Urinary bladder (tissue), 4 donors: ENCODE data around the gene GDF10. TPM values are rescaled to one million over a fixed set of nuclear protein-coding genes. Genes with fewer than 3 reads are reported as not detected.

Experiments used
- DNase-seq: peaks from one replicate; pipeline ENCODE4 v3.0.0-alpha.2; 2015; ENCODE audit errors: extremely low spot score
- H3K27ac ChIP-seq: one replicate; pipeline ENCODE4 v1.5.1; 2013; ENCODE audit warnings: low read depth, mild to moderate bottlenecking, moderate library complexity
- H3K36me3 ChIP-seq: one replicate; pipeline ENCODE4 v1.6.1; 2013; ENCODE audit warnings: mild to moderate bottlenecking, moderate library complexity; ENCODE audit not compliant: insufficient read depth
- H3K4me1 ChIP-seq: one replicate; pipeline ENCODE4 v1.6.1; 2013; ENCODE audit warnings: mild to moderate bottlenecking, moderate library complexity; ENCODE audit not compliant: insufficient read depth
- H3K4me3 ChIP-seq: one replicate; pipeline ENCODE4 v1.5.1; 2013; ENCODE audit warnings: low read depth, low read length
- WGBS: extraction: QIAGEN DNeasy Blood & Tissue Kit; methylation state at CpG from one replicate; pipeline ENCODE4 v1.1.7; 2013; 5-methylcytosine and 5-hydroxymethylcytosine counted together
- polyA plus RNA-seq: library from polyadenylated mRNA; stranded (reverse); fragments of 200-250 nt; gene quantifications from one replicate; pipeline ENCODE4 v1.2.3, GENCODE V29; 2013
- total RNA-seq: library from RNA; depleted of rRNA; stranded (reverse); fragments of >200 nt; gene quantifications from one replicate; pipeline ENCODE4 v1.2.3, GENCODE V29; 2014
- donor health status: healthy with polysubstance abuse.
- donor health status: healthy.

The GDF10 gene
- total and polyA plus RNA-seq, 2 donors = 1.8 to 7.8 TPM

DNA sequence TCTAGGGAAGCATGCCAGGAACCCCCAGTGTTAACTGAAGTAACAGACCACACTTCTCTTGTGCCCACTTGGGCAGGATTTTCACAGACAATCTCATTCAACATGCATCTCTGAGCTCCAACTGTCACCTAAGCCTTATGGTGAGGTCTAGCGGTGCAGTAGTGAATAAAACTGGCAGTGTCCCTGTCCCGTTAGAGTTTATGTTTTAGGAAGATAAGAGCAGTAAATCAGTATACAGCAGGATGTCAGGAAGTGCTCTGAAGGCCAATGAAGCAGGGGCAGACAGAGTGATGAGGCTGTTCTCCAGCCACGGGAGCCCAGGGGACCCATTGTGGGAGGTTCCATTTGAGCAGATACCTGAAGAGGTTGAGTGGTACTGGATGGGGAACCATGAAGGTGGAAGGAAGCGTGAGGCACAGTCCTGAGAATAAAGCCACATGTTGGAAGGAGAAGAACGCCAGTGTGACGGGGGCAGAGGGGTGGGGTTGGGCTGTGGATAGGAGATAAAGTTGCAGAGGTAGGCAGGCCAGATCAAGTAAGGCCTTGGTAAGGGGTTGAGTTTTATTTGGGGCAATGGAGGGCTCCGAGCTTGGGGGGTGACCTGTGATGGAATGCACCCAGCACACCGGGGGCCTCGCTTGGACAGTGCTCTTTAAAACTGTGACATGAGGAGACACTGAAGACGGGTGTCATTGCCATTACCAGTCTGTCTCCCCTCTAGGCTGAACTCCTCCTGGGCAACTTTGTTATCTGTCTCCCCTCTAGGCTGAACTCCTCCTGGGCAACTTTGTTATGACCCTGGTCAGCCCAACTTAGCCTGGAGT, 6.6 kb downstream of the GDF10 start:
- no peak for DNase-seq
- Histone ChIP-seq H3K27ac (no peak overlapping the region), H3K4me1 (no peaks in the 10 kb centered on the region), H3K4me3 (no peak overlapping the region), H3K36me3 (no peaks in the 10 kb centered on the region)
- WGBS = 73% methylated on average over 10 of the region's 10 CpGs

DNA sequence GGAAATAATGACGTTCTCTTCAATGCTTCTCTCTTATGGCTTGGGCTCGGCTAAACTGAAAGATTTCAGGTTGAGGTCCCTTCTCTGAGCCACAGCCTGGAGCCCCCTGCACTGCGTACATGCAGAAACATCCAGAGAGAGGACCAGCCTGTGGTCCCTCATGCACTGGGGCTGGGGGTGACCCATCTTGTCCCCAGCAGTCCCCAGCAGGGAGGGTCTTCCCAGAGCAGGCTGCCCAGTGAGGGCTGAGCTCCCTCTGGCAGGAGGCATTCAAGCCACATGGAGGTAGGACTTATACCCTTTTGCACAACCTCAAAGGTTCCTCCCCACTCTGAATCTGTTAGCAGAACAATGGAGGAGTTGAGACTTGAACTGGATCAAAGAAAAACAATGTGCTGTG, 7.4 kb downstream of the GDF10 start:
- Histone ChIP-seq H3K27ac (no peak overlapping the region), H3K4me1 (no peaks in the 10 kb centered on the region), H3K36me3 (no peaks in the 10 kb centered on the region), H3K4me3 (no peak overlapping the region)
- no peak for DNase-seq
- WGBS = 86% methylated on average over 3 of the region's 3 CpGs

DNA sequence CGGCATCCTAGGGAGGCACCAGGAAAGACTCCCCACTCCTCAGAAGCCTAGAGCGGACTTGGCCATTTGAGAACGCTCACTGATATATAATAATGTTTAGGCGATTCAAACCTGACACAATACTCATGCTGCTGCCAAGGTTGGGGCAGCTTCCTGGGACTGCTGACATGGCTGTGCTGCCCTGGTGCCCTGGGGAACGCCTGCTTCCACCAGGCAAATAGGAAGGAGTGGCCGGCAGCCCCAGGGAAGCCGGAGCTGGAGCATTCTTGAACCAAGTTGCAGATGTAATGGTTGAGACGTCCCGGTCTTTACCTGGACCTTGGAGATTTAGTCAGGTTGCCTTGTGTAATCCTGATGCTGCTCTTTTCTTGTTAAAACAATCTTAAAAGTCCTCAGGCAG, 8.8 kb downstream of the GDF10 start:
- no peaks in the 10 kb centered on the region for H3K36me3 ChIP-seq
- H3K27ac ChIP-seq = no peak overlapping the region
- no peaks in the 10 kb centered on the region for H3K4me1 ChIP-seq
- H3K4me3 ChIP-seq = no peak overlapping the region
- no peak for DNase-seq
- WGBS = 76% methylated on average over 9 of the region's 9 CpGs

DNA sequence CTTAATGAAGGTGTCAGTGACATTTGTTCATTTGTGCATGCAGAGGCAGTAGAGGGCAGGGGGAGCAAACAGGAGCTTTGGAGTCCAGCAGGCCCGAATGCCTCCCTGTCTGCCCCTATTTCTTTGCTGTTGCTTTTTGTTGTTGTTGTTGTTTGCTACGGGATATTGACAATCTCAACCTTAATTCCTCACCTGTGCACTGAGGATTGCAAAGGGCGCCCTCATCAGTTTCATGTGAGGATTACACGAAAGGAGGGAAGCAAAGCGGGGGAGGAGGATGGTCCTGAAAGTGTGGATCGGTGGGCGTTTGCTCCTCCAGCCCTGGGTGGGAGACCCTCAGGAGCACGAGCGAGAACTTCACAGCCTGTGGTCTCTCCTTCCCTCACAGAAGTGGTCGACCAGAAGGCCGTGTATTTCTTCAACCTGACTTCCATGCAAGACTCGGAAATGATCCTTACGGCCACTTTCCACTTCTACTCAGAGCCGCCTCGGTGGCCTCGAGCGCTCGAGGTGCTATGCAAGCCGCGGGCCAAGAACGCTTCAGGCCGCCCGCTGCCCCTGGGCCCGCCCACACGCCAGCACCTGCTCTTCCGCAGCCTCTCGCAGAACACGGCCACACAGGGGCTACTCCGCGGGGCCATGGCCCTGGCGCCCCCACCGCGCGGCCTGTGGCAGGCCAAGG, 9.6 kb downstream of the GDF10 start:
- 90% methylated on average over 34 of the region's 34 CpGs for WGBS
- H3K36me3 ChIP-seq = no peaks in the 10 kb centered on the region
- H3K4me1 ChIP-seq = no peaks in the 10 kb centered on the region
- no peak for DNase-seq
- H3K4me3 ChIP-seq = no peak overlapping the region
- H3K27ac ChIP-seq = no peak overlapping the region

DNA sequence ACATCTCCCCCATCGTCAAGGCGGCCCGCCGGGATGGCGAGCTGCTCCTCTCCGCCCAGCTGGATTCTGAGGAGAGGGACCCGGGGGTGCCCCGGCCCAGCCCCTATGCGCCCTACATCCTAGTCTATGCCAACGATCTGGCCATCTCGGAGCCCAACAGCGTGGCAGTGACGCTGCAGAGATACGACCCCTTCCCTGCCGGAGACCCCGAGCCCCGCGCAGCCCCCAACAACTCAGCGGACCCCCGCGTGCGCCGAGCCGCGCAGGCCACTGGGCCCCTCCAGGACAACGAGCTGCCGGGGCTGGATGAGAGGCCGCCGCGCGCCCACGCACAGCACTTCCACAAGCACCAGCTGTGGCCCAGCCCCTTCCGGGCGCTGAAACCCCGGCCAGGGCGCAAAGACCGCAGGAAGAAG, 10.1 kb downstream of the GDF10 start:
- 98% methylated on average over 37 of the region's 37 CpGs for WGBS

DNA sequence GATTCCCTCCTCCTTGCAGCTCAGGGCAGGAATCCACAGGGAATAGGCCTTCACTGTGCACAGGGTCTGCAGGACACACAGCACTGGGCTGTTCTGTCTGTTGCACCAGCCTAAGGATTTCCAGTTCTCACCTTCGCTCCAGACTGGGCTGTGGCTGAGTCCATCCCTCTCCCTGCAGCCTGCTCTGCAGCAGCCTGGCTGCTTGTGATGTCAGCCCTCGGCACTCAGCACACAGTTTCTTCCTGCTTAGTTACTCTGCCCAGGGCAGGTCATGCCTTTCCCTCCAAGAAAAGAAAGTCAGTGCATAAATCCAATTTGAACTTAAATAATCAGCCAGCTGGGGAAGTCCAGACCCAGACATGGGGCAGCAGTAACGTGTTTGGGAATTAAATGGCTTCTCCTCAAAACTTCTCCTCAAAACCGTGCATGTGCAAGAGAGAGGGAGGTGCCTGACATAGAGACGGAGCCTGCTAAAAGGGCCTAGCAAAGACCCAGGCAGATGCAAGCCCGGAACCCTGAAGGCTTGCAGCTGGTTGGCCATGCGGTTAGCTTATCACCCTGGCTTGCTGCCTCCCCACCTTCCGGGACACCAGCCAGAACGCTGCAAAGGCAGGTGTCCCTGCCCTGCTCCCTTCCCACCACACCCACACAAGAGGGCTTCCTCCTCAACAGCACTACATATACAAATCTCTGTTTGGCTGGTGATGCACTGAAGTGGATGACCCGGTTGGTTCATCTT, 11.4 kb downstream of the GDF10 start:
- Histone ChIP-seq H3K27ac (no peak overlapping the region), H3K36me3 (no peaks in the 10 kb centered on the region), H3K4me3 (no peak overlapping the region), H3K4me1 (no peaks in the 10 kb centered on the region)
- WGBS = 44% methylated on average over 10 of the region's 10 CpGs
- no peak for DNase-seq

More for the DNA sequence above, 10.1 kb downstream of the GDF10 start:
- no peak overlapping the region for H3K27ac ChIP-seq
- no peak for DNase-seq
- H3K4me1 ChIP-seq = no peaks in the 10 kb centered on the region
- H3K4me3 ChIP-seq = no peak overlapping the region
- H3K36me3 ChIP-seq = no peaks in the 10 kb centered on the region

DNA sequence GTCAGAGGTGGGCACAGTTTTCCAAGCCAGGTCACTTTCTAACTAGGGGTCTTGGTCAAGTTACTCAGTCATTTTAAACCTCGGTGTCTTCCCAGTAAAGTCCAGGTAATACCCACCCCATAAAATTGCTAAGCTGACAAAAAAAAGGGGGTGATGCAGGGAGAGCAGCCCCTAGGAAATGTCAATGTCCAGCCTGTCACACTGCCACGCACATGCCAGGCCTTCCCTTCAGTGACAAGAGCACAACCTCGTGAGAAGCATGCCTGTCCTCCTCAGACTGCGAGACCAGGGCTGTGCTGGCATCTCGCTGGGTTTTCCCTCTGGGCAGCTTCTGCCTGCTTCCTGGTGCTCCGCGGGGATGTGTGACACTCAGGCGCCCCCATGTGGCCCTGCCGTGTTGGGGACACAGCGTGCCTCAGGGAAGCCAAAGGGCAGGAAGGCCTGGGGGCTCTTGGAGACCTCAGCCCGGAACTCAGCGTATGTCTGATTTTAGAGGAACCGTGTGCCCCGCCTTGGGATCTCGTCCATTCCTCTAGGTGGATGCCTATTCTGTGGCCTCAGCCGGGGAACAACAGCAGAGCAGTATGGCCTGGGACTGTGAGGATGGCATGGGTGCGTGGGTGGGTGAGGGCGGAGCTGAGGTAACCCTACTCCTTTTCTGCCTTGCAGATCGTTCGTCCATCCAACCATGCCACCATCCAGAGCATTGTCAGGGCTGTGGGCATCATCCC, 12.1 kb downstream of the GDF10 start:
- DNase-seq = no peak
- no peak overlapping the region for H3K27ac ChIP-seq
- 31% methylated on average over 20 of the region's 20 CpGs for WGBS

DNA sequence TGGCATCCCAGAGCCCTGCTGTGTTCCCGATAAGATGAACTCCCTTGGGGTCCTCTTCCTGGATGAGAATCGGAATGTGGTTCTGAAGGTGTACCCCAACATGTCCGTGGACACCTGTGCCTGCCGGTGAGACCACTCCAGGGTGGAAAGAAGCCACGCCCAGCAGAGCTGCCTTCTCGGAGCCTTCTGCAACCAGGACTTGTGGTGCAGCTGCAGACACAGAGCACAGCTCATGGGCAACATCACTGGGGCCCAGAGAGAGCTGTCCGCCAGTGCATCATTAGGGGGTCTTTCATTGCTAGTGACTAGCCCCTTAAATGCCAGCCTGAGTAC, 12.6 kb downstream of the GDF10 start:
- 86% methylated on average over 7 of the region's 7 CpGs for WGBS
- Histone ChIP-seq H3K27ac (no peak overlapping the region), H3K4me3 (no peak overlapping the region), H3K4me1 (no peaks in the 10 kb centered on the region), H3K36me3 (no peaks in the 10 kb centered on the region)
- DNase-seq = no peak

More for the DNA sequence above, 12.1 kb downstream of the GDF10 start:
- H3K36me3 ChIP-seq = no peaks in the 10 kb centered on the region
- no peaks in the 10 kb centered on the region for H3K4me1 ChIP-seq
- no peak overlapping the region for H3K4me3 ChIP-seq

DNA sequence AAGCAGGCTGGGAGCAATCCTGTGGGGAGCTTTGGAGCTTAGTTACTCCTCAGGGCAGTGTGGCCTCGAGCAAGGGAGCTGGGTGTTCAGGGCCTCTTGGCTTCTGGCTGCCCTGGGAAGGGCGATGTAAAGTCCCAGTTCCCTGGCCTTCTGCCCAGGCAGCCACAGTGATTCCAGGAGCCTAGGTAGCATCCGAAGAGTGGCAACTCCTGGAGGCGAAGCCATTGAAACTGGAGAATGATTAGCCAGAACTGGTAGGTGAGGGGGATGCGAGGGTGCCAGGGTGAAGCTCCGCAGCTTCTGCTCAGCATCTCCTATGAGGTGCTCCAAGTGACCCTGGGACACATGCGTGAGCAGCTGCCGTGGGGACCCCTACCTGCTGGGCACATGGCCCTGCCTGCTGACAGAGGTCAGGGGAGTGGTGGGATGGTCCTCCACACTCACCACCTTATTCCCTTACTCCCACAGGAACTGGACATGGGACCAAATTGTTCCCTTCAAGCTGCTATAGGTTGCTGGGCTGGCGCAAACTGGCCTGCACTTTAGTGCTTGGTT, 14.5 kb downstream of the GDF10 start:
- DNase-seq = no peak
- WGBS = 94% methylated on average over 9 of the region's 9 CpGs

DNA sequence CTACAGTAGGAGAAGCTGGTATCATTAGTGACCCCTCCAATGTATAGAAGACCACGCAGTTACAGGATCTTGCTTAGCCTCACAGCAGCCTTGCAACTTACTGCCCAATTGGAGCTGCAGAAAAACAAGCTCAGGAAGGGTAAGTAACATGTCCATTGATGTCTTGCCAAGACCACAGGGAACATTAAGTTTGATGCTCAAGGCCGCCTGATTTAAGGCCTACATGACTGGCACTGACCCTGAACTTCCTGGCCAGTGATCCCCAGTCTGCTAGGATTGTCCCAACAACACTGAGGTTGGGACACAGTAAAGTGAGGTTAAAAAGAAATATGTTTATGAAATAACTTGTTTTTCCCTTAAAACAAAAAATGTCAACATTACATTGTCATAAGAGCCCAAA, 15.4 kb downstream of the GDF10 start:
- Histone ChIP-seq H3K36me3 (no peaks in the 10 kb centered on the region), H3K27ac (no peak overlapping the region), H3K4me1 (no peaks in the 10 kb centered on the region), H3K4me3 (no peak overlapping the region)
- DNase-seq = no peak
- 96% methylated on average over 2 of the region's 2 CpGs for WGBS

More for the DNA sequence above, 14.5 kb downstream of the GDF10 start:
- Histone ChIP-seq H3K36me3 (no peaks in the 10 kb centered on the region), H3K27ac (no peak overlapping the region), H3K4me1 (no peaks in the 10 kb centered on the region), H3K4me3 (no peak overlapping the region)

DNA sequence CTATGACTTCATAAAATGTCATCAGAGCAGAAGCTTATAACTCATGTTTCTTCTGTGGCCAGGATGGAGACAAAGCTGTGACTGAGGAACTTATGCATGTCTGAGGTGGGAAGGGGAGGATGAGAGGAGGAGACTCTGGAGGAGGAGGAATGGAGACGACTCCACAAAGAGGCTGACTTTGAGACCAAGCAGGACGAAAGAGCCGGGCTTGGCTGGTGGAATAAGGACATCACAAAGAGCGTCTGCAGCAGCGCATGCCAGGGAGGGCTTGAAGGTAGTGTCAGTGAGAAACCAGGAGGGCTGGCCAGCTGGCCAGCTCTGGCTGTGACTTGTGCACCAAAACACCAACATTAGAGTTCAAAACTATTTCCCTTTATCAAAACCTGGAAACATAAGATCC, 16.1 kb downstream of the GDF10 start:
- Histone ChIP-seq H3K27ac (no peak overlapping the region), H3K36me3 (no peaks in the 10 kb centered on the region), H3K4me3 (no peak overlapping the region), H3K4me1 (no peaks in the 10 kb centered on the region)
- WGBS = 88% methylated on average over 5 of the region's 5 CpGs
- no peak for DNase-seq

DNA sequence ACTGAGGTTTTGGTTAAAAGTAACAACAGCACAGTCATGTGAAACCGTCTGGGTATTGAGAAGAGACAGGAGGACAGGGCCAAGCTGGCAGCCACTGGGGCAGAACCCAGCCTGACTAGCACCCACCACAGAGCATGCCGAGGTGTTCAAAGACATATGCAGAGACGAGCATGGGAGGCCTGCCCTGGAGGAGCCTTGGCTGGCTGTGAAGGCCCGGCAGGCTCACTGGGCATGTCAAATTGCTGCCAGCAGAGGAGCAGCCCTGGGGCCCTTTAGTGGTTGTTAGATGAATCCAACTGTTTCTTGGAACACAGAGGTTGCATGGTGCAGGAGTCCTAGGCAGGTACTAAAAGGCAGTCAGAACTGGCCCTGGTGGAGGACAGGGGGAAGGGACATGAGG, 17.3 kb downstream of the GDF10 start:
- no peak for DNase-seq
- Histone ChIP-seq H3K4me1 (no peaks in the 10 kb centered on the region), H3K27ac (no peak overlapping the region), H3K36me3 (no peaks in the 10 kb centered on the region), H3K4me3 (no peak overlapping the region)
- WGBS = 83% methylated on average over 4 of the region's 4 CpGs

DNA sequence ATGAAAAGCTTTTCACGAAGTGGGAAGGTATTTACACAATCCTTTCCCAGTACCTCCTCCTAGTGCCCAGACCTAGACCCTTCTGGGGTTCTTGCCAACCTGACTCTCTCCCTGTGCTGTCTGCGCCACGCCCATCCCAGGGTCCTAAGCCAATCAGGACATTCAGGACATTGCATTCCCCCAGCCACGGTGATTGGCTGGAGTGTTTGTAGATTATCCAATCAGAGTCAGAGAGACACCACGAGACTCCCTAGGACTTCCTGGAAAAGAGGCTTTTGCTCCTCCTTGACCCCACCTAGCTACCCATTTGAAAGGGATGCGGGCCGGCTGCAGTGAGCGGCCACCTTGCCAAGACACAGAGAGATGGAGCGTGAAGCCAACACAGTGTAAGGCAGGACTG, 18.7 kb downstream of the GDF10 start:
- H3K4me3 ChIP-seq = no peak overlapping the region
- H3K36me3 ChIP-seq = no peaks in the 10 kb centered on the region
- no peak overlapping the region for H3K27ac ChIP-seq
- no peaks in the 10 kb centered on the region for H3K4me1 ChIP-seq
- no peak for DNase-seq
- 86% methylated on average over 9 of the region's 9 CpGs for WGBS
